Omental fat pad (tissue), 4 donors: Measurements from ENCODE around the gene TNNC1. TPM values are rescaled to one million over a fixed set of nuclear protein-coding genes. Genes with fewer than 3 reads are reported as not detected.

Experiments
- ATAC-seq: fragments of 150-250 bp; one replicate; pipeline ENCODE4 v1.9.1; 2016; ENCODE audit warnings: mild to moderate bottlenecking, moderate library complexity; ENCODE audit not compliant: low FRiP score
- DNase-seq: peaks from one replicate; pipeline ENCODE4 v3.0.0-alpha.2; 2019; ENCODE audit warnings: low spot score
- total RNA-seq, 4 donors: library from RNA; depleted of rRNA; stranded (reverse); fragments of >200 nt; gene quantifications; one replicate each; pipeline ENCODE4 v1.1.0, GENCODE V29; 2016
- TF ChIP-seq, protein P1 (sequence below), 3 donors: fragments of 450-650 bp; IDR thresholded peaks; one replicate each; pipeline ENCODE4 v1.5.1; 2016 to 2017; ENCODE audit warnings: antibody characterized with exemption in 3 of 3, mild to moderate bottlenecking in 3 of 3, moderate library complexity in 2 of 3

Gene TNNC1
- total RNA-seq, 4 donors from 2014 or later, result 2.4 to 2.5 TPM; not detected in 2

DNA sequence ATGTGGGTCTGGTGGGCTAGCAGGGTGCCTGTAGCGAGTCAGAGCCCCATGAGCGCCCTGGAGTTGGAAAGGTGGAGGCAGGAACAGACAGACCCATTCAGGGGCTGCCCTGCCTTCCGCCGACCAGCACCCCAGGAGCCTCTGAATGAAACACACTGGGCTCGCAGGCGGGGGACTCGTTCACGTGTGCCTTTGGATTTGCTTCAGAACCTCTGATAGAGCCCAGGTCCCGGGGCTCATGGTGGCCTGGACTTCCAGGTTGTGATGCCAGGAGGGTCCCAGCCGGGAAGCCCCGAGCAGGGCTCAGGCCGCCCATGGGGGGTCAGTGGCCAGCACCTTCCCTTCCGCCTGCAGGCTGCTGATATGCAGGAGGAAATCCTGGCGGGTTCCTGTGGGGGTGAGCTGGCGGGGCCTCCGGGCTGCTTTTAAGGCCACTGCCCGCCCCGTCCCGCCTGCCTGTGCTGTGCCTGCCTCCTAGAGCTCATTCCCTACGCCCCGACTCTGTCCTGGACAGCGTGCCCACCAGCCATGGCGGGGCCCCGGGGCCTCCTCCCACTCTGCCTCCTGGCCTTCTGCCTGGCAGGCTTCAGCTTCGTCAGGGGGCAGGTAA, 41.1 kb upstream of the TNNC1 start, which contains the start of gene STAB1:
Gene STAB1 (plus strand): TSS at position 453 of the 610 bp plus-strand sequence. CDS start 76 bp downstream, at position 529.
- DNase-seq (no peak), ATAC-seq (peak; percentile 14)
- TF ChIP-seq, protein P1, sequence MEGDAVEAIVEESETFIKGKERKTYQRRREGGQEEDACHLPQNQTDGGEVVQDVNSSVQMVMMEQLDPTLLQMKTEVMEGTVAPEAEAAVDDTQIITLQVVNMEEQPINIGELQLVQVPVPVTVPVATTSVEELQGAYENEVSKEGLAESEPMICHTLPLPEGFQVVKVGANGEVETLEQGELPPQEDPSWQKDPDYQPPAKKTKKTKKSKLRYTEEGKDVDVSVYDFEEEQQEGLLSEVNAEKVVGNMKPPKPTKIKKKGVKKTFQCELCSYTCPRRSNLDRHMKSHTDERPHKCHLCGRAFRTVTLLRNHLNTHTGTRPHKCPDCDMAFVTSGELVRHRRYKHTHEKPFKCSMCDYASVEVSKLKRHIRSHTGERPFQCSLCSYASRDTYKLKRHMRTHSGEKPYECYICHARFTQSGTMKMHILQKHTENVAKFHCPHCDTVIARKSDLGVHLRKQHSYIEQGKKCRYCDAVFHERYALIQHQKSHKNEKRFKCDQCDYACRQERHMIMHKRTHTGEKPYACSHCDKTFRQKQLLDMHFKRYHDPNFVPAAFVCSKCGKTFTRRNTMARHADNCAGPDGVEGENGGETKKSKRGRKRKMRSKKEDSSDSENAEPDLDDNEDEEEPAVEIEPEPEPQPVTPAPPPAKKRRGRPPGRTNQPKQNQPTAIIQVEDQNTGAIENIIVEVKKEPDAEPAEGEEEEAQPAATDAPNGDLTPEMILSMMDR (IDR thresholded peaks at IDR 0.05), result no peak

DNA sequence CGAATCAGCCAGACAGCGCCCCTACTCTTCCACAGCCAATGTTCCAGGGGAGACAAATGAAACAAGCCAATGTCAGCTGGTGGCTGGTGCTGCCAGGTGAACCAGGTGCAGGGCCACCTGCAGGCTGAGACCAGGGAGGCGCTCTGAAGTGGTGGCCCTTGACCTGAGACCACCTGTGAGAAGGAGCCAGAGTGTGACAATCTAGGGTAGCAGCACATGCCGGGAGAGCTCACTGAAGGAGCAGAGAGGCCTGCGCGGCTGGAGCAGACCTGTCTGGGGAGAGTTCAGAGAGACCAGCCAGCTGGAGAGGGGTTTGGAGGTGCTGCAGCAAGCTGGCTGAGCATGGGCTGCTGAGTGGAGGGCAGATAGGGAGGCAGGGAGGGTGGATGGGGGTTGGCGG, 40.6 kb upstream of the TNNC1 start:
- ATAC-seq (no peak), DNase-seq (no peak)
- TF ChIP-seq, protein P1 (IDR thresholded peaks at IDR 0.05), result no peak

DNA sequence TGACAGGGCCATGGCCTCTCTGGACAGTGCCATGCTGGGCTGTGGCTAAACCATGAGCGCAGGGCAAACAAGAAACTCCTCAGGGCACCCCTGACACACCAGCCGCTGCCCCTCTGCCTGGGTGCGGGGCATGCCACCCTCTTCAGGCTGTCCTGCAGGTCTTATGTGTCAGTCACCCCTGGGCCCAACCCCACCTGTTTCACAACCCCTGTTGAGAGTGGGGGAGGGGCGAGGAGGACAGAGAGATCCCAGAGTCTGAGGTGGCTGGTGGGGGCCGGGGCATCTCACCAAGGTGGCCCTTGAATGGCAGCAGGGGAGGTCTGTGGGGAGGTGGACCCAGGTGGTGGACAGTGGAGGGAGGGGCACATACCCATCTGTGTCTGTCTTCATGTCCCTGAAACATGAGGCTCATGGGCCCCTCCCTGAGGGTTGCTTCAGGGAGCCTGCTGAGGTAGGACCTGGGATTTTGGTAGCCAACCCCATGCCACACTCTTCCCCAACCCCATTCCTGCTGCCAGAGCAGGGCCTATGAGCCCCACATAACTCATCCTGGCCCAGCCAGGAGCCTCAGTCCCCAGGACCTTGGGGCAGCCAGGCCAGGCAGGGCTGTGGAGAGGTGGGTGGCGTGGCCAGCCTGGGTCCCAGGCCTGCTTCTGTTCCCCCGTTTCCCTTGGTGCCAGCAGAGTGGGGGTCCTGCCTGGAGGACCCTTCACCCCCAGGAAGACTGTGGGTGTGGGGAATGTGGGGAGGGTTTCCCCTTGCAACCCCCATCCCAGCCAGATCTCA, 39.6 kb upstream of the TNNC1 start:
- TF ChIP-seq, protein P1 (IDR thresholded peaks at IDR 0.05), result no peak
- DNase-seq, result no peak
- no peak for ATAC-seq

DNA sequence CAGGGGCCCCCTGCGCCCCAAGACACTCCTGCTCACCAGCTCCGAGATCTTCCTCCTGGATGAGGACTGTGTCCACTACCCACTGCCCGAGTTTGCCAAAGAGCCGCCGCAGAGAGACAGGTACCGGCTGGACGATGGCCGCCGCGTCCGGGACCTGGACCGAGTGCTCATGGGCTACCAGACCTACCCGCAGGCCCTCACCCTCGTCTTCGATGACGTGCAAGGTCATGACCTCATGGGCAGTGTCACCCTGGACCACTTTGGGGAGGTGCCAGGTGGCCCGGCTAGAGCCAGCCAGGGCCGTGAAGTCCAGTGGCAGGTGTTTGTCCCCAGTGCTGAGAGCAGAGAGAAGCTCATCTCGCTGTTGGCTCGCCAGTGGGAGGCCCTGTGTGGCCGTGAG, 38.2 kb upstream of the TNNC1 start:
- DNase-seq (no peak), ATAC-seq (no peak)
- TF ChIP-seq, protein P1 (IDR thresholded peaks at IDR 0.05), result no peak

DNA sequence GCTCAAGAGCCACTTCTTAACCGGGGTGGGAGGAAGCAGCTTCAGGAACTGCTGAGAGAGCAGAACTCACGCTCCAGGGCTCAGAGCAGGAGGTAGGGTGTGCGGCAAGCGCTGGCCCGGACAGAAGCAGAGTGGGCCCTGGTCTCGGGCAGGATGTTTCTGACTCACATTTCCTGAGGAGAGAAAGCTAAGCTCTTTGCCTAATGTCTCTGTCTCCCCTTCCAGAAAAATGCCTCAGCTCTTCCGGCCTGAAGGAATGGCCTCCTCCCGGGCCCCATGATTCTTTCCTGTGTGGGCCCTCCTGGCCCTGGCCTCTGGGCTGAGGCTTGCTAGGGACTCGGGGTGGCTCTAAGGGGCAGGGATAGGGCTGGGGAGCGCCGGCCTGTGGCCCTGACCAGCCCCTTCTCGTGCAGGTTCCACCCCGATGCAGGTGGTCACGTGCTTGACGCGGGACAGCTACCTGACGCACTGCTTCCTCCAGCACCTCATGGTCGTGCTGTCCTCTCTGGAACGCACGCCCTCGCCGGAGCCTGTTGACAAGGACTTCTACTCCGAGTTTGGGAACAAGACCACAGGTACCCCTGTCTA, 37.2 kb upstream of the TNNC1 start:
- TF ChIP-seq, protein P1 (IDR thresholded peaks at IDR 0.05), result no peak
- ATAC-seq (no peak), DNase-seq (no peak)

DNA sequence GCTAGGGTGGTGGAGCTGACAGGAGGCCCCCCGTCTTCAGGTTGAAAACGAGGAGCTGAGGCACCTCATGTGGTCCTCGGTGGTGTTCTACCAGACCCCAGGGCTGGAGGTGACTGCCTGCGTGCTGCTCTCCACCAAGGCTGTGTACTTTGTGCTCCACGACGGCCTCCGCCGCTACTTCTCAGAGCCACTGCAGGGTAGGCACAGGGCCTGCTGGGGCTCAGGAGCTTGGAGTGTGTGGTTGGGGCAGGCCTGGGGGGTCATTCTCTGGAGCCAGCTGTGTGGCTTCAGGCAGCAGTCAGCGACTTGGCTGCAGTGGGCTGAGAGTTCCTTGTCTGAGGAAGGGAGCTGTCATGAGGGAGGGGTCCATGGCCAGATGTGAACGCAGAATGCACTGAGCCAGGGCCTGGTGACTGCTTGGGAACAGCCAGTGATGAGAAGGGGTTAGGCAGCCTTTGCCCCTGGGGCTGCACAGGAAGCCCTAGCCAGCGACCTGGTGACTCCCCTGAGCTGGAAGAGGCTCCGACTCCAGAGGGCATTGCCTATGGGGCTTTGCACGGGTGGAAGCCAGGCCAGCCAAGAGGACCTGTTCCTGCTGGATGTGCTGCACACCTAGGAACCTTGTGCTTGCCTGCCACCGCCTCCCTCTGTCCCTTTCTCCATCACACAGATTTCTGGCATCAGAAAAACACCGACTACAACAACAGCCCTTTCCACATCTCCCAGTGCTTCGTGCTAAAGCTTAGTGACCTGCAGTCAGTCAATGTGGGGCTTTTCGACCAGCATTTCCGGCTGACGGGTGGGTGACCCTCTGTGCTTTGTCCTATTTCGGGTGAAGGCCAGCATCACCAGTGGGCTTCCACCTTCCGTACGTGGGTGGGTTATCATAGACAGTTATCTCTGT, 36.4 kb upstream of the TNNC1 start:
- TF ChIP-seq, protein P1 (IDR thresholded peaks at IDR 0.05), result no peak
- DNase-seq (no peak), ATAC-seq (no peak)
